ENCODE measurements around the gene GAS7.

Gene GAS7

GRCh38 chr17:10048629-10049350 is 149.6 kb downstream of the GAS7 start:
- no peak for DNase-seq (ENCODE audit: low read depth)

- no peak for DNase-seq (ENCODE audit: low read depth)
These were observed 151.3 kb downstream of the GAS7 start for GRCh38 chr17:10046786-10047785.

GRCh38 chr17:10045871-10046658 is 152.3 kb downstream of the GAS7 start:
- no peak for DNase-seq (ENCODE audit: low read depth)

DNA sequence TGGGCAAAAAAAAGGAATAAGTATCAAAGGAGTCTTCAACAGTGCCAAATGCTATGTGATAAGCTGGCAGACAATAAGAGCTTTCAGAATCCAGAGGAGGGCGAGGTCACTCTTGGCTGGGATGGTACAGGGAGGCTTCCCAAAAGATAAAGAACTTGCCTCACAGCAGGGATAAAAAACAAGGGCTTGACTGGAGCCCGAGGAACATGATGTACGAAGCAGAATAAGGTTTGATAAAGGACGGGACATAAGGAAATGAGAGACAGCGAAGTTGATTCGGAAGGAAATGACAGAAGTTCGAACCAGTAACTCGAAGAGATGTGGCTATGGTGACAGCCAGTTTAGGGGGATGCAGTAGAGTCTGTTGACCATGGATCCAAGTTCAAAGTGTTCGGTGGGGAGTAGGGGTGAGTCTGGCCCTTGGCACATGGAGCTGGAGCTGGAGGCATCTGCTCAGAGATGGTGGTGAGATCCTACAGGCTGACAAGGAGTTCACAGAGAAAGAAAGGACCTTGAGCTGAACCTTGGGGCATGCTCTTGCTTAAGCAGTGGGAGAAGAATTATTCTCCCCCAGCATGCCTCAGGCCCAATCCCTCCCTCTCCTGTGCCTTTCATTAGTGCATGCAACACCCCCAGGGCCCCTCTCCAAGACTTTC is 155.7 kb downstream of the GAS7 start:
- no peak for DNase-seq (ENCODE audit: low read depth)

DNA sequence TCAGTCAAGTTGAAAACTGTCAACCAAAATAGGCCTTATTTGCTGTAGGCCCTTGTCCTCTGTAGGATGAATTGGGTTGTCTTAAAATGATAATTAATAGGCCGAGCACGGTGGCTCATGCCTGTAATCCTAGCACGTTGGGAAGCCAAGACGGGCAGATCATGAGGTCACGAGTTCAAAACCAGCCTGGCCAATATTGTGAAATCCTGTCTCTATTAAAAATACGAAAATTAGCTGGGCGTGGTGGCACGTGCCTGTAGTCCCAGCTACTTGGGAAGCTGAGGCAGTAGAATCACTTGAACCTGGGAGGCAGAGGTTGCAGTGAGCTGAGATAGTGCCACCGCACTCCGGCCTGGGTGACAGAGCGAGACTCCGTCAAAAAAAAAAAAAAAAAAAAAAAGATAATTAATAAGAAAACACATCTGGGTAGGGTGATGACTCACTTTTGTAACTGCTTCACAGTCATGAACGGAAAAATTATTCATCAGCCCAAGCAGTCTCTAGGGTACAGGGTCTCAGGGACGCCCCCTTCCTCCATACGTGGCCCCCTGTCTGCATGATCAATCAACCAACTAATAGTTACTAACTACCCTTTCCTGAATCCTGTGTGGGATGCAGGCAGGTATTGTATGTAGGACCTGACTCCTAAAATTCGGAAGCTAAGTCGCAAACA is 156.4 kb downstream of the GAS7 start:
- DNase-seq (ENCODE audit: low read depth) = no peak

DNA sequence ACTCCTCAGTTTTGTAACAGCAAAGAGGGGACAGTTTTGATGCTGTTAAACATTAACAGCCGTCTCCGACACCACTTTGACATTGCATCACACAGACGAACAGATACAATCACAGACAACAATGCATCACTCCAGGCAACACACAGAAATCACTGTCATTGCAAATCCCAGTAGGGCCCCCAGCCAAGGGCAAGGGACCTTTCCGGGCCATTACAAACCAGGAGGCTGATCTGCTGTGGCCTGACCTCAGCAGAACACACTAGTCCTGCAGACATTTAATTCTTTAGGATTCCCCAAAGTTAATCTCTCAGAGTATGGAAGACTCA is 157.2 kb downstream of the GAS7 start:
- no peak for DNase-seq (ENCODE audit: low read depth)

GRCh38 chr17:10036511-10037061 is 161.8 kb downstream of the GAS7 start:
- no peak for DNase-seq (ENCODE audit: low read depth)

GRCh38 chr17:10035885-10036284 is 162.5 kb downstream of the GAS7 start:
- DNase-seq (ENCODE audit: low read depth) = no peak

GRCh38 chr17:10034719-10035475 is 163.5 kb downstream of the GAS7 start:
- no peak for DNase-seq (ENCODE audit: low read depth)

DNA sequence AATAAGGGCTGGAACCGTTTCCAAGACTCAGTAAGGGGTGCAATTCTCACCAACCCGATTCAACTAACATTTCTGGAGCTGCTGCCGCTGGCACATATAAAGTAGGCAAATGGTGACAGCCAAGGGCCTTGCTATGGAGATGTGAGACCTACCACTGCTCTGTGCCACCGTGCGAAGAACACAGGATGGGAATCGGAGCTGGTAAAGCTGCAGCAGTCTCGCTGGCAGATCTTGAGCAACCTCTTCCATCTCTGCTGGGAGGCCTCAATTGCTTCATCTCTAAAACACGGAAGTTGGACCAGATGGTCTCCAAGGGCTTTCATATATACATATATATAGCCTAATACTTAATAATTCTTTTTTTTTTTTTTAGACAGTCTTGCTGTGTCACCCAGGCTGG is 164.4 kb downstream of the GAS7 start:
- no peak for DNase-seq (ENCODE audit: low read depth)

- DNase-seq (ENCODE audit: low read depth) = no peak
These were observed 165.0 kb downstream of the GAS7 start for GRCh38 chr17:10033449-10033848.

DNA sequence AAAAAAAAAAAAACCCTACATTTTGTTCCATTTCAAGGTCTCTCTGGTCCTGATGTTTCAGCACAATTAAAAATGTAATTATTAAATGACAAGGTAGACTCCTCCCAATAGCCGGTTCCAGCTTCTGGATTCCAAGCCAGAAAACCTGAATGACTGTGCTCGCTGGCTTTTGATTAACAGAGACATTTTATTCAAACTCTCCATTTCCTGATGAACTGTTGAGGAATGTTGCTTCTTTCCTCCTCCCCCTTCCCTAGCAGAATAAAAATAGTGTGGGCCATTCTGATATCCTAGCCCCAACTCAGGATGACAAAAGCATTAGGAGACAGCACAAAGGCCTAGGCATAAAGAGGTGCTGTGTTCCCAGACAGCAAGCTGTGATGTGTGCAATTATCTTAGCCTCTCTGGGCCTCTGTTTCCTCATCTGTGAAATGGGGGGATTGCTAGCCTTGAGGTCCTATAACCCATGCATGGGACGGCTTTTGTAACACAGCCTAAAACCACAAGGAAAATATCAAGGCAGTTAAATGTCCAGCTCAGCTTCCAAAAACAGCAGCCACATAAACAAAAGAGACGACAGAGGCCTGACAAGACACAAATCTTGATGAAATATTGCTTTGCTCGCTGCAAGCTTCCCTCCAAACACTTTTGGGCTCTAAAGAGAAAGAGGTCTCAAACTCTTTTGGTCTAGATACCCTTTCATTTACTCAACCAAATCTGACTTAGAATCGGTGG is 166.1 kb downstream of the GAS7 start:
- DNase-seq (ENCODE audit: low read depth) = no peak

- DNase-seq (ENCODE audit: low read depth) = no peak
These were observed 166.8 kb downstream of the GAS7 start for GRCh38 chr17:10031606-10032005.

- DNase-seq (ENCODE audit: low read depth) = no peak
These were observed 167.3 kb downstream of the GAS7 start for GRCh38 chr17:10031127-10031526.

- no peak for DNase-seq (ENCODE audit: low read depth)
These were observed 169.3 kb downstream of the GAS7 start for GRCh38 chr17:10029129-10029528.

- DNase-seq (ENCODE audit: low read depth) = no peak
These were observed 172.2 kb downstream of the GAS7 start for GRCh38 chr17:10025976-10026901.

DNA sequence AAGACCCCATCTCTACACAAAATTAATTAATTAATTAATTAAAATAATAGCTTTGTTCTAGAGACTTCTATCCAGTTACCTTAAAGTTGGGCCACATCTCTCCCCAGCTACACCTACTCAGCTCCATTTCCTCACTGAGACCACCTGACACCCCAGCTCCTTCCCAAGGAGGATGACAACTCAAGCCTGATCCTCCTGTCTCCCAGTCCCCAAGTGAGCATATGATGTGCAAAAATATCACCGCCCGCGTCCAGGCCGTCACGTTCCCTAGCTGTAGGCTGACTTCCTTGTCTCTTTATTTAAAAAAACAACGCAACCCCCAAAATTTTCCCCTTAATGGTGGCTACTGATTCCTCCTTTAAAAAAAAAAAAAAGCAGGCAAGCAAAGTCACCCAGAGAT is 173.2 kb downstream of the GAS7 start:
- DNase-seq (ENCODE audit: low read depth) = no peak

DNA sequence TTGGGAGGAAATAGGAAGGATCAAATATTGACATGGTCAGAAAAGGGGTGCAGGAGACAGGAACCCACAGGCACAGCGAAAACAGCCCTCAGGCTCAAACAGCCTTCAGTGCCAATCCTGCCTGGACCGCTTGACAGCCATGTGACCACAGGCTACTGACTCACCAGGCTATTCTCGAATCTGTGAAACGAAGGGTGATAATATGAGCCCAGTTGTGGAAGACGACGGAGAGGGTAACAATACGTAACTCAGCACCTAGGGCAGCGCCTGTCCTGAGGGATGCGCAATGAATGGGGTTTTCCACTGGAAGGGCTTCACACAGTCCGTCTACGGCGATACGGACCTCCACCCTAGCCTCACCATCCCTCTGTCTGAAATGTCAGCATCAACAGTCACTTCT is 176.0 kb downstream of the GAS7 start:
- no peak for DNase-seq (ENCODE audit: low read depth)
